ENCODE measurements around the gene VSIR.

The VSIR gene

GRCh38 chr10:71727738-71728737, 45.3 kb downstream of the VSIR start:
- DNase-seq (ENCODE audit: low read depth): no peak

GRCh38 chr10:71727105-71727737, 46.1 kb downstream of the VSIR start:
- DNase-seq (ENCODE audit: low read depth): no peak

- no peak for DNase-seq (ENCODE audit: low read depth)
Measured at GRCh38 chr10:71726580-71727104, 46.7 kb downstream of the VSIR start.

GRCh38 chr10:71725998-71726579, 47.2 kb downstream of the VSIR start:
- no peak for DNase-seq (ENCODE audit: low read depth)

- no peak for DNase-seq (ENCODE audit: low read depth)
Measured at GRCh38 chr10:71725249-71725648, 48.1 kb downstream of the VSIR start.

- no peak for DNase-seq (ENCODE audit: low read depth)
Measured at GRCh38 chr10:71724539-71724938, 48.8 kb downstream of the VSIR start.

GRCh38 chr10:71723311-71723710, 50.0 kb downstream of the VSIR start:
- no peak for DNase-seq (ENCODE audit: low read depth)

GRCh38 chr10:71722849-71723248, 50.5 kb downstream of the VSIR start:
- no peak for DNase-seq (ENCODE audit: low read depth)

- no peak for DNase-seq (ENCODE audit: low read depth)
Measured at GRCh38 chr10:71721313-71721712, 52.0 kb downstream of the VSIR start.

- no peak for DNase-seq (ENCODE audit: low read depth)
Measured at GRCh38 chr10:71720288-71720687, 53.0 kb downstream of the VSIR start.

GRCh38 chr10:71719464-71720201, 53.7 kb downstream of the VSIR start, which contains the start of gene C10orf105:
C10orf105 (minus strand) TSS chr10:71719778; CDS start chr10:71716337, 3,441 bp downstream.
- no peak for DNase-seq (ENCODE audit: low read depth)

- peak; percentile 57 for DNase-seq (ENCODE audit: low read depth)
Measured at GRCh38 chr10:71719042-71719441, 54.3 kb downstream of the VSIR start.

GRCh38 chr10:71718165-71718698, 55.1 kb downstream of the VSIR start:
- no peak for DNase-seq (ENCODE audit: low read depth)

- no peak for DNase-seq (ENCODE audit: low read depth)
Measured at GRCh38 chr10:71717551-71717951, 55.8 kb downstream of the VSIR start.

GRCh38 chr10:71717056-71717455, 56.3 kb downstream of the VSIR start:
- DNase-seq (ENCODE audit: low read depth): no peak

GRCh38 chr10:71716426-71716825, 56.9 kb downstream of the VSIR start:
- no peak for DNase-seq (ENCODE audit: low read depth)

GRCh38 chr10:71715860-71716259, 57.5 kb downstream of the VSIR start:
- no peak for DNase-seq (ENCODE audit: low read depth)

- DNase-seq (ENCODE audit: low read depth): no peak
Measured at GRCh38 chr10:71715026-71715425, 58.3 kb downstream of the VSIR start.

- DNase-seq (ENCODE audit: low read depth): no peak
Measured at GRCh38 chr10:71714592-71714991, 58.7 kb downstream of the VSIR start.

GRCh38 chr10:71714031-71714410, 59.3 kb downstream of the VSIR start:
- no peak for DNase-seq (ENCODE audit: low read depth)
